WTC11 (cell line): ENCODE measurements around the gene KRT6A. TPM values are rescaled to one million over a fixed set of nuclear protein-coding genes. Genes with fewer than 3 reads are reported as not detected.

Experiments used
- ATAC-seq: fragments of 200-7000 bp; cut with Tn5 transposase; 2 replicates; pipeline ENCODE4 v1.10.0; 2021; ENCODE audit warnings: mild to moderate bottlenecking, moderate library complexity
- CTCF ChIA-PET: fragments of 300-600 bp; sonication (Branson Sonifier 250); formaldehyde crosslinking; loops from one replicate; lab custom pipeline; 2021; ENCODE audit warnings: antibody characterized with exemption; lab: Charles Lee
- POLR2A ChIA-PET: fragments of 350-600 bp; sonication (Branson Sonifier 250); formaldehyde crosslinking; loops from one replicate; lab custom pipeline; 2021; ENCODE audit warnings: antibody characterized with exemption; lab: Charles Lee
- DNase-seq: peaks from one replicate; pipeline ENCODE4 v3.0.0; 2021; ENCODE audit warnings: low spot score
- H3K27ac Mint-ChIP-seq: 2 replicates; pipeline ENCODE4 v1.8.0; 2021; ENCODE audit warnings: mixed read lengths
- H3K27me3 Mint-ChIP-seq: 2 replicates; pipeline ENCODE4 v1.8.0; 2021; ENCODE audit warnings: low read depth, mild to moderate bottlenecking, moderate library complexity, mixed read lengths
- H3K36me3 Mint-ChIP-seq: 2 replicates; pipeline ENCODE4 v1.8.0; 2021; ENCODE audit warnings: mixed read lengths
- H3K4me1 Mint-ChIP-seq: 2 replicates; pipeline ENCODE4 v1.8.0; 2022; ENCODE audit warnings: mixed read lengths
- H3K4me3 Mint-ChIP-seq: 2 replicates; pipeline ENCODE4 v1.8.0; 2021; ENCODE audit warnings: mild to moderate bottlenecking, moderate library complexity, mixed read lengths
- H3K9me3 Mint-ChIP-seq: 2 replicates; pipeline ENCODE4 v1.8.0; 2021; ENCODE audit warnings: mixed read lengths
- ARID4B ChIP-seq: sonication (generic); formaldehyde crosslinking; IDR thresholded peaks from 2 replicates; pipeline ENCODE4 v1.8.0; 2023; ENCODE audit warnings: missing genetic modification reagents, mild to moderate bottlenecking, borderline replicate concordance
- CBFB ChIP-seq: sonication (generic); formaldehyde crosslinking; IDR thresholded peaks from 2 replicates; pipeline ENCODE4 v1.8.1; 2022; ENCODE audit warnings: mild to moderate bottlenecking, low read depth, missing genetic modification reagents
- FOXK1 ChIP-seq: sonication (generic); formaldehyde crosslinking; IDR thresholded peaks from 2 replicates; pipeline ENCODE4 v1.8.0; 2022; ENCODE audit warnings: mild to moderate bottlenecking, moderate library complexity, missing genetic modification reagents
- JUN ChIP-seq: sonication (generic); formaldehyde crosslinking; IDR thresholded peaks from 2 replicates; pipeline ENCODE4 v1.8.0; 2023; ENCODE audit warnings: mild to moderate bottlenecking, missing genetic modification reagents
- NR1H2 ChIP-seq: sonication (generic); formaldehyde crosslinking; IDR thresholded peaks from 2 replicates; pipeline ENCODE4 v1.9.0; 2021; ENCODE audit warnings: mild to moderate bottlenecking, moderate library complexity, missing genetic modification reagents
- NR3C1 ChIP-seq: sonication (generic); formaldehyde crosslinking; conservative IDR thresholded peaks from 2 replicates; pipeline ENCODE4 v1.8.1; 2023; ENCODE audit warnings: low read depth, mild to moderate bottlenecking, missing genetic modification reagents
- PRDM15 ChIP-seq: sonication (generic); formaldehyde crosslinking; IDR thresholded peaks from 2 replicates; pipeline ENCODE4 v1.8.0; 2022; ENCODE audit warnings: missing genetic modification reagents
- SMAD3 ChIP-seq: sonication (generic); formaldehyde crosslinking; IDR thresholded peaks from 2 replicates; pipeline ENCODE4 v1.8.0; 2022; ENCODE audit warnings: missing genetic modification reagents, mild to moderate bottlenecking, borderline replicate concordance
- TEAD1 ChIP-seq: sonication (generic); formaldehyde crosslinking; IDR thresholded peaks from 2 replicates; pipeline ENCODE4 v1.8.0; 2022; ENCODE audit warnings: mild to moderate bottlenecking, missing genetic modification reagents
- TEAD4 ChIP-seq: sonication (generic); formaldehyde crosslinking; IDR thresholded peaks from 2 replicates; pipeline ENCODE4 v1.8.0; 2022; ENCODE audit warnings: mild to moderate bottlenecking, missing genetic modification reagents
- USF2 ChIP-seq: sonication (generic); formaldehyde crosslinking; IDR thresholded peaks from 2 replicates; pipeline ENCODE4 v1.8.1; 2023; ENCODE audit warnings: mild to moderate bottlenecking, missing genetic modification reagents, moderate library complexity
- ZNF317 ChIP-seq: sonication (generic); formaldehyde crosslinking; IDR thresholded peaks from 2 replicates; pipeline ENCODE4 v1.8.1; 2023; ENCODE audit warnings: low read depth, mild to moderate bottlenecking, moderate library complexity, missing genetic modification reagents, borderline replicate concordance
- ZNF425 ChIP-seq: fragments of 250-450 bp; sonication (Bioruptor Pico); conservative IDR thresholded peaks from 2 replicates; pipeline ENCODE4 v1.9.0; 2021; ENCODE audit warnings: mild to moderate bottlenecking
- ZSCAN18 ChIP-seq: fragments of 250-450 bp; sonication (Bioruptor Pico); IDR thresholded peaks from 2 replicates; pipeline ENCODE4 v2.1.2; 2022; ENCODE audit warnings: mild to moderate bottlenecking, moderate library complexity
- total RNA-seq: library from RNA; stranded (reverse); gene quantifications from 3 replicates; pipeline ENCODE4 v1.2.3, GENCODE V29; 2021
- TF ChIP-seq, protein P1 (sequence below): sonication (generic); formaldehyde crosslinking; IDR thresholded peaks from 2 replicates; pipeline ENCODE4 v1.8.1; 2023; ENCODE audit warnings: mild to moderate bottlenecking, missing genetic modification reagents, moderate library complexity
- TF ChIP-seq, protein P2 (sequence below): sonication (generic); formaldehyde crosslinking; conservative IDR thresholded peaks from 2 replicates; pipeline ENCODE4 v1.8.1; 2022; ENCODE audit warnings: mild to moderate bottlenecking, missing genetic modification reagents
- TF ChIP-seq, protein P3 (sequence below): sonication (generic); formaldehyde crosslinking; IDR thresholded peaks from 2 replicates; pipeline ENCODE4 v1.8.0; 2022; ENCODE audit warnings: mild to moderate bottlenecking, missing genetic modification reagents
- TF ChIP-seq, protein P4 (sequence below): fragments of 250-450 bp; sonication (Bioruptor Pico); IDR thresholded peaks from 2 replicates; pipeline ENCODE4 v1.8.0; 2021; ENCODE audit warnings: mild to moderate bottlenecking

The KRT6A gene
- total RNA-seq, 1 experiment from 2014 or later: not detected

- TF ChIP-seq, protein P1, sequence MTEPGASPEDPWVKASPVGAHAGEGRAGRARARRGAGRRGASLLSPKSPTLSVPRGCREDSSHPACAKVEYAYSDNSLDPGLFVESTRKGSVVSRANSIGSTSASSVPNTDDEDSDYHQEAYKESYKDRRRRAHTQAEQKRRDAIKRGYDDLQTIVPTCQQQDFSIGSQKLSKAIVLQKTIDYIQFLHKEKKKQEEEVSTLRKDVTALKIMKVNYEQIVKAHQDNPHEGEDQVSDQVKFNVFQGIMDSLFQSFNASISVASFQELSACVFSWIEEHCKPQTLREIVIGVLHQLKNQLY: no peak
- no peak for TF ChIP-seq ZSCAN18 (CRISPR knock-in tag)
- TF ChIP-seq SMAD3: no peak
- TF ChIP-seq, protein P2, sequence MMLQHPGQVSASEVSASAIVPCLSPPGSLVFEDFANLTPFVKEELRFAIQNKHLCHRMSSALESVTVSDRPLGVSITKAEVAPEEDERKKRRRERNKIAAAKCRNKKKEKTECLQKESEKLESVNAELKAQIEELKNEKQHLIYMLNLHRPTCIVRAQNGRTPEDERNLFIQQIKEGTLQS (CRISPR knock-in tag): no peak
- no peak for TF ChIP-seq CBFB (CRISPR knock-in tag)
- TF ChIP-seq, protein P3, sequence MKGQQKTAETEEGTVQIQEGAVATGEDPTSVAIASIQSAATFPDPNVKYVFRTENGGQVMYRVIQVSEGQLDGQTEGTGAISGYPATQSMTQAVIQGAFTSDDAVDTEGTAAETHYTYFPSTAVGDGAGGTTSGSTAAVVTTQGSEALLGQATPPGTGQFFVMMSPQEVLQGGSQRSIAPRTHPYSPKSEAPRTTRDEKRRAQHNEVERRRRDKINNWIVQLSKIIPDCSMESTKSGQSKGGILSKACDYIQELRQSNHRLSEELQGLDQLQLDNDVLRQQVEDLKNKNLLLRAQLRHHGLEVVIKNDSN (CRISPR knock-in tag): no peak
- TF ChIP-seq NR3C1 (CRISPR knock-in tag): no peak
These were observed 47.5 kb upstream of the KRT6A start (continued) for GRCh38 chr12:52540531-52540930.

DNA sequence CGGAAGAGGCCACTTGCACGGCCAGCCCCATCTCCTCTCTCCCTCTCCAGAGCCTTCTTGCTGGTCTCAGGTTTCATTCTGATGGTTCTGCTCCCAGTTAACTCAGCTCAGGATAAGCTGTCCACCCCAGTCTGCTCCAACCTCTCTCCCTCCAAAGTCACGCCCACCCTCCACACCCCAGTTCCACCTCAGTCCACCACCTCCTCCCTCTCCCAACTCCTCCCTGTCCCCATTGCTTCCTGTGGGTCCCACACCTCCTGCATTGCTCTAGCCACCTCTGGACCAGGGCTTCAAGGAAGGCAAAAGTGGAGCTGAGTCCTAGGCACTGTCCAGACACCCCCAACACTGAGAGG lies 46.7 kb upstream of the KRT6A start:
- no peak for DNase-seq
- Mint-ChIP-seq H3K27me3 (no peaks in the 10 kb centered on the region), H3K27ac (no peak overlapping the region; the same call in 1 of the 2 replicates), H3K36me3 (no peaks in the 10 kb centered on the region), H3K4me3 (no peak overlapping the region), H3K4me1 (no peaks in the 10 kb centered on the region), H3K9me3 (no peaks in the 10 kb centered on the region)
- CTCF ChIA-PET: interaction anchor here (1.6 kb wide), 1 partner anchor 331 kb away, joined by 3 read pairs; no protein-coding TSS in a partner anchor
- POLR2A ChIA-PET: no interaction called here
- no peak for ATAC-seq
- TF ChIP-seq USF2 (no peak), FOXK1 (CRISPR knock-in tag) (no peak), ARID4B (CRISPR knock-in tag) (no peak), NR1H2 (CRISPR knock-in tag) (no peak), ZNF317 (CRISPR knock-in tag) (no peak), TEAD4 (CRISPR knock-in tag) (no peak), JUN (CRISPR knock-in tag) (no peak), TEAD1 (CRISPR knock-in tag) (no peak), ZNF425 (CRISPR knock-in tag) (no peak), PRDM15 (no peak)
- TF ChIP-seq, protein P4, sequence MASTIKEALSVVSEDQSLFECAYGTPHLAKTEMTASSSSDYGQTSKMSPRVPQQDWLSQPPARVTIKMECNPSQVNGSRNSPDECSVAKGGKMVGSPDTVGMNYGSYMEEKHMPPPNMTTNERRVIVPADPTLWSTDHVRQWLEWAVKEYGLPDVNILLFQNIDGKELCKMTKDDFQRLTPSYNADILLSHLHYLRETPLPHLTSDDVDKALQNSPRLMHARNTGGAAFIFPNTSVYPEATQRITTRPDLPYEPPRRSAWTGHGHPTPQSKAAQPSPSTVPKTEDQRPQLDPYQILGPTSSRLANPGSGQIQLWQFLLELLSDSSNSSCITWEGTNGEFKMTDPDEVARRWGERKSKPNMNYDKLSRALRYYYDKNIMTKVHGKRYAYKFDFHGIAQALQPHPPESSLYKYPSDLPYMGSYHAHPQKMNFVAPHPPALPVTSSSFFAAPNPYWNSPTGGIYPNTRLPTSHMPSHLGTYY (CRISPR knock-in tag): no peak
